ENCODE results near the gene TMEM163.

DNA sequence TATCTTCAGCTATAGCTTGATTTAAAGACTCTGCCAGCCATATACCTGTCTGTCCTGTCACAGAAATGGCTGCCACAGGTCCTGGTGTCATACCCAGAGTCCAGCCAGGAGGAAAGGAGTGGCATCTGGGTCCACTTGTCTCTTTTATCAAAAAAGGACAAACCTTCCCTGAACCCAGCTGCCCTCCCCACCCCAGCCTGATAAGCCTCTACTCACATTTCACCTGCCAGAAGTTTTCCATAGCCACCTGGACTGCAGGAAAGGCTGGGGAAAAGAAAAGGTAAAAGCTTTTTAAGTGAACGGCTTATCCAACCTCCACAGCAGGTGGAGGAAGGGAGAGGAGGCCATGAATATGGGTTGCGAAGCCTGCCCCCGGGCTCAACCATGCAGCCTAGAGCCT is 32.8 kb downstream of the TMEM163 start:
- TF ChIP-seq, protein P1, sequence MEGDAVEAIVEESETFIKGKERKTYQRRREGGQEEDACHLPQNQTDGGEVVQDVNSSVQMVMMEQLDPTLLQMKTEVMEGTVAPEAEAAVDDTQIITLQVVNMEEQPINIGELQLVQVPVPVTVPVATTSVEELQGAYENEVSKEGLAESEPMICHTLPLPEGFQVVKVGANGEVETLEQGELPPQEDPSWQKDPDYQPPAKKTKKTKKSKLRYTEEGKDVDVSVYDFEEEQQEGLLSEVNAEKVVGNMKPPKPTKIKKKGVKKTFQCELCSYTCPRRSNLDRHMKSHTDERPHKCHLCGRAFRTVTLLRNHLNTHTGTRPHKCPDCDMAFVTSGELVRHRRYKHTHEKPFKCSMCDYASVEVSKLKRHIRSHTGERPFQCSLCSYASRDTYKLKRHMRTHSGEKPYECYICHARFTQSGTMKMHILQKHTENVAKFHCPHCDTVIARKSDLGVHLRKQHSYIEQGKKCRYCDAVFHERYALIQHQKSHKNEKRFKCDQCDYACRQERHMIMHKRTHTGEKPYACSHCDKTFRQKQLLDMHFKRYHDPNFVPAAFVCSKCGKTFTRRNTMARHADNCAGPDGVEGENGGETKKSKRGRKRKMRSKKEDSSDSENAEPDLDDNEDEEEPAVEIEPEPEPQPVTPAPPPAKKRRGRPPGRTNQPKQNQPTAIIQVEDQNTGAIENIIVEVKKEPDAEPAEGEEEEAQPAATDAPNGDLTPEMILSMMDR (IDR thresholded peaks at IDR 0.05): no peak
- TF ChIP-seq POLR2A (IDR thresholded peaks at IDR 0.05; ENCODE audit: low read depth) (no peak), POLR2AphosphoS5 (IDR thresholded peaks at IDR 0.05) (no peak), EP300 (IDR thresholded peaks at IDR 0.05) (no peak)

Measured in esophagus muscularis mucosa (tissue), 4 donors.